Transverse colon (tissue), 3 donors: ENCODE measurements around the gene RFLNA.

Experiments used
- CTCF ChIP-seq, 5 experiments: fragments of 200-600 bp in 3 of 5; fragments of 450-650 bp in 2 of 5; sonication (generic) in 3 of 5; IDR thresholded peaks; 1 replicate in 2 of 5; 2 replicates in 3 of 5; pipeline ENCODE4 v1.5.1; 2016 to 2017; ENCODE audit warnings: antibody characterized with exemption in 5 of 5, inconsistent platforms in 3 of 5, mild to moderate bottlenecking in 2 of 5, moderate library complexity in 1 of 5
- EP300 ChIP-seq: sonication (generic); formaldehyde crosslinking; IDR thresholded peaks from one replicate; pipeline ENCODE4 v1.6.1; 2017; ENCODE audit warnings: antibody characterized with exemption, low read depth
- POLR2A ChIP-seq: fragments of 450-650 bp; IDR thresholded peaks from one replicate; pipeline ENCODE4 v1.6.1; 2016; ENCODE audit warnings: antibody characterized with exemption, mild to moderate bottlenecking, moderate library complexity

GRCh38 chr12:124334266-124334665 lies 39.4 kb downstream of the RFLNA start:
- TF ChIP-seq CTCF (IDR thresholded peaks at IDR 0.05) (no peak), POLR2A (no peak), EP300 (no peak)
